HepG2 (cell line): ENCODE results near the gene CIB2. TPM values are rescaled to one million over a fixed set of nuclear protein-coding genes. Genes with fewer than 3 reads are reported as not detected.

Experiments
- ATAD3A ChIP-seq: sonication (generic); formaldehyde crosslinking; IDR thresholded peaks from 2 replicates; pipeline ENCODE4 v1.4.0; 2020; ENCODE audit warnings: missing genetic modification reagents
- ATF1 ChIP-seq: IDR thresholded peaks from 2 replicates; pipeline ENCODE4 v1.6.1; 2016; ENCODE audit warnings: mild to moderate bottlenecking, control low read depth
- BCL6 ChIP-seq: IDR thresholded peaks from 2 replicates; pipeline ENCODE4 v1.6.1; 2016; ENCODE audit warnings: missing genetic modification reagents, missing compliant biosample characterization
- ELF4 ChIP-seq: sonication (generic); formaldehyde crosslinking; IDR thresholded peaks from 2 replicates; pipeline ENCODE4 v1.5.0; 2020; ENCODE audit warnings: missing genetic modification reagents, mild to moderate bottlenecking, moderate library complexity, borderline replicate concordance
- HIVEP1 ChIP-seq: sonication (generic); formaldehyde crosslinking; IDR thresholded peaks from 2 replicates; pipeline ENCODE4 v1.4.0; 2020; ENCODE audit warnings: mild to moderate bottlenecking, missing genetic modification reagents
- HNRNPUL1 ChIP-seq: fragments of 200-400 bp; formaldehyde crosslinking; IDR thresholded peaks from 2 replicates; pipeline ENCODE4 v1.6.1; 2017; ENCODE audit warnings: low read depth, mild to moderate bottlenecking, low read length, moderate library complexity
- JUNB ChIP-seq: sonication (generic); formaldehyde crosslinking; IDR thresholded peaks from 2 replicates; pipeline ENCODE4 v1.8.0; 2022; ENCODE audit warnings: missing genetic modification reagents, mild to moderate bottlenecking, borderline replicate concordance
- JUND ChIP-seq: sonication (generic); formaldehyde crosslinking; IDR thresholded peaks from 2 replicates; pipeline ENCODE4 v1.8.0; 2022; ENCODE audit warnings: mild to moderate bottlenecking, missing genetic modification reagents
- SAP130 ChIP-seq: IDR thresholded peaks from 2 replicates; pipeline ENCODE4 v1.6.1; 2016; ENCODE audit warnings: low read depth
- TCF7L2 ChIP-seq: IDR thresholded peaks from 2 replicates; pipeline ENCODE4 v1.6.1; 2011; ENCODE audit warnings: mild to moderate bottlenecking, low read depth, low read length, moderate library complexity
- ZIK1 ChIP-seq: sonication (generic); formaldehyde crosslinking; IDR thresholded peaks from 2 replicates; pipeline ENCODE4 v1.5.0; 2020; ENCODE audit warnings: mild to moderate bottlenecking, low read depth, missing genetic modification reagents, borderline replicate concordance
- ZNF101 ChIP-seq: sonication (generic); formaldehyde crosslinking; IDR thresholded peaks from 2 replicates; pipeline ENCODE4 v1.4.0; 2020; ENCODE audit warnings: mild to moderate bottlenecking, low read depth, missing genetic modification reagents, borderline replicate concordance
- polyA plus RNA-seq, 8 experiments: library from polyadenylated mRNA; depleted of rRNA in 3 of 8; stranded (reverse) in 7 of 8; unstranded in 1 of 8; fragments of >200 nt; fragmentation: Illumina TruSeq in 4 of 8; extraction: Trizol in 4 of 8; gene quantifications; 2 replicates each; pipeline versions ENCODE4 v1.2.1 to v1.2.3, GENCODE V29; 2011 to 2016; ENCODE audit warnings: low read depth in 4 of 8, missing spikeins in 1 of 8, mixed read lengths in 1 of 8; ENCODE audit not compliant: insufficient read depth in 1 of 8
- total RNA-seq, 5 experiments: library from RNA; depleted of rRNA; stranded (reverse); fragments of >200 nt; fragmentation: Illumina TruSeq; extraction: Trizol; gene quantifications; 2 replicates each; pipeline ENCODE4 v1.2.3, GENCODE V29; 2016; ENCODE audit warnings: low read depth in 1 of 5
- TF ChIP-seq, protein P1 (sequence below): IDR thresholded peaks from 2 replicates; pipeline ENCODE4 v1.6.1; 2016; ENCODE audit warnings: mild to moderate bottlenecking, missing biosample characterization, missing genetic modification reagents
- TF ChIP-seq, protein P2 (sequence below): sonication (generic); formaldehyde crosslinking; IDR thresholded peaks from 2 replicates; pipeline ENCODE4 v1.5.0; 2020; ENCODE audit warnings: mild to moderate bottlenecking, missing genetic modification reagents
- TF ChIP-seq, protein P3 (sequence below): sonication (generic); formaldehyde crosslinking; IDR thresholded peaks from 2 replicates; pipeline ENCODE4 v1.5.1; 2020; ENCODE audit warnings: mild to moderate bottlenecking, missing genetic modification reagents
- TF ChIP-seq, protein P4 (sequence below): sonication (generic); formaldehyde crosslinking; IDR thresholded peaks from 2 replicates; pipeline ENCODE4 v1.4.0; 2020; ENCODE audit warnings: missing genetic modification reagents
- TF ChIP-seq, protein P5 (sequence below): sonication (generic); formaldehyde crosslinking; IDR thresholded peaks from 2 replicates; pipeline ENCODE4 v1.8.0; 2022; ENCODE audit warnings: missing genetic modification reagents, mild to moderate bottlenecking, inconsistent platforms, borderline replicate concordance

Gene CIB2
- total and polyA plus RNA-seq, 2 of the 13 experiments (the other 11 are each of a cell fraction or from before 2014, with no cell fraction given), result 1.4 to 1.5 TPM

DNA sequence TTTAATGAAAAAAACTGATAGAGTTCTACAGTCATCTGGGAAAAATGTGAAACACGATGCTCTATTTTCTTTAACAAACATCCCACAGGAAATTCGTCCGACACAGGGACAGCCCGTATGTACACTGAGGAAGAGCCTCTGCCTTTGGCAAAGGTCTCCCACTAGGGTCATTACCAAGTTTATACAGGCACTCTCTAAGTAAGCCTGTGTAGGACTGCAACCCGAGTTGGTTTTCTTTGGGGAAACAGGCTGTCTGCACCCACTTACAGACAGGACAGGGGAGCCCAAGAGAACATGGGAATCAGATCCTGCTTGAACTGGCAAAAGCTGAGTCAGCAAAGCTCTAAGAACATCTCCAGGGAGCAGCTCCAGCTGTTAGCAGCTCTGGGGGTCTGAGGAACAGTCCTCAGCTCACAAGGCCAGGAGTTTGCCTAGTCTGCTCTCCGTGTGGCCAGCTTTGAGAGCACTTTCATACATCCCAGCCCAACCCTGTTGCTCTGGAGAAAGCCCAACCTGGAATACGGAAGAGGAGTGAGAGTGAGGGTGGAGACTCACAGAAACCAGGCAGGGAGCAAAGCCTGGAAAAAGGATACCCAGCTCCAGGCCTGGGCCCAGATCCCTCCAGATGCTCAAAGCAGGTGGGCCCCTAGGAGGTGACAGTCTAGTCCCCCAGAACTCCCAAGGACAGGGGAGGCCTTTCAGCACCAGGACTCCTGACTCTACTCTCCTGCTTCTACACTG lies 55.6 kb downstream of the CIB2 start (continued):
- TF ChIP-seq ATF1 (CRISPR knock-in tag) (no peak), ZNF101 (no peak), ATAD3A (CRISPR knock-in tag) (no peak), BCL6 (CRISPR knock-in tag) (peak; percentile 40; the same call in 1 of the 2 replicates), TCF7L2 (no peak), HNRNPUL1 (no peak), JUND (no peak), ZIK1 (CRISPR knock-in tag) (no peak), ELF4 (CRISPR knock-in tag) (no peak), JUNB (no peak), HIVEP1 (CRISPR knock-in tag) (no peak), SAP130 (CRISPR knock-in tag) (0 out of 2 replicates have a peak, but pooled peaks have one; percentile 25)
- TF ChIP-seq, protein P1, sequence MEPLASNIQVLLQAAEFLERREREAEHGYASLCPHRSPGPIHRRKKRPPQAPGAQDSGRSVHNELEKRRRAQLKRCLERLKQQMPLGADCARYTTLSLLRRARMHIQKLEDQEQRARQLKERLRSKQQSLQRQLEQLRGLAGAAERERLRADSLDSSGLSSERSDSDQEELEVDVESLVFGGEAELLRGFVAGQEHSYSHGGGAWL (CRISPR knock-in tag), result no peak
- TF ChIP-seq, protein P2, sequence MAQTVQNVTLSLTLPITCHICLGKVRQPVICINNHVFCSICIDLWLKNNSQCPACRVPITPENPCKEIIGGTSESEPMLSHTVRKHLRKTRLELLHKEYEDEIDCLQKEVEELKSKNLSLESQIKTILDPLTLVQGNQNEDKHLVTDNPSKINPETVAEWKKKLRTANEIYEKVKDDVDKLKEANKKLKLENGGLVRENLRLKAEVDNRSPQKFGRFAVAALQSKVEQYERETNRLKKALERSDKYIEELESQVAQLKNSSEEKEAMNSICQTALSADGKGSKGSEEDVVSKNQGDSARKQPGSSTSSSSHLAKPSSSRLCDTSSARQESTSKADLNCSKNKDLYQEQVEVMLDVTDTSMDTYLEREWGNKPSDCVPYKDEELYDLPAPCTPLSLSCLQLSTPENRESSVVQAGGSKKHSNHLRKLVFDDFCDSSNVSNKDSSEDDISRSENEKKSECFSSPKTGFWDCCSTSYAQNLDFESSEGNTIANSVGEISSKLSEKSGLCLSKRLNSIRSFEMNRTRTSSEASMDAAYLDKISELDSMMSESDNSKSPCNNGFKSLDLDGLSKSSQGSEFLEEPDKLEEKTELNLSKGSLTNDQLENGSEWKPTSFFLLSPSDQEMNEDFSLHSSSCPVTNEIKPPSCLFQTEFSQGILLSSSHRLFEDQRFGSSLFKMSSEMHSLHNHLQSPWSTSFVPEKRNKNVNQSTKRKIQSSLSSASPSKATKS (CRISPR knock-in tag), result no peak
- TF ChIP-seq, protein P3, sequence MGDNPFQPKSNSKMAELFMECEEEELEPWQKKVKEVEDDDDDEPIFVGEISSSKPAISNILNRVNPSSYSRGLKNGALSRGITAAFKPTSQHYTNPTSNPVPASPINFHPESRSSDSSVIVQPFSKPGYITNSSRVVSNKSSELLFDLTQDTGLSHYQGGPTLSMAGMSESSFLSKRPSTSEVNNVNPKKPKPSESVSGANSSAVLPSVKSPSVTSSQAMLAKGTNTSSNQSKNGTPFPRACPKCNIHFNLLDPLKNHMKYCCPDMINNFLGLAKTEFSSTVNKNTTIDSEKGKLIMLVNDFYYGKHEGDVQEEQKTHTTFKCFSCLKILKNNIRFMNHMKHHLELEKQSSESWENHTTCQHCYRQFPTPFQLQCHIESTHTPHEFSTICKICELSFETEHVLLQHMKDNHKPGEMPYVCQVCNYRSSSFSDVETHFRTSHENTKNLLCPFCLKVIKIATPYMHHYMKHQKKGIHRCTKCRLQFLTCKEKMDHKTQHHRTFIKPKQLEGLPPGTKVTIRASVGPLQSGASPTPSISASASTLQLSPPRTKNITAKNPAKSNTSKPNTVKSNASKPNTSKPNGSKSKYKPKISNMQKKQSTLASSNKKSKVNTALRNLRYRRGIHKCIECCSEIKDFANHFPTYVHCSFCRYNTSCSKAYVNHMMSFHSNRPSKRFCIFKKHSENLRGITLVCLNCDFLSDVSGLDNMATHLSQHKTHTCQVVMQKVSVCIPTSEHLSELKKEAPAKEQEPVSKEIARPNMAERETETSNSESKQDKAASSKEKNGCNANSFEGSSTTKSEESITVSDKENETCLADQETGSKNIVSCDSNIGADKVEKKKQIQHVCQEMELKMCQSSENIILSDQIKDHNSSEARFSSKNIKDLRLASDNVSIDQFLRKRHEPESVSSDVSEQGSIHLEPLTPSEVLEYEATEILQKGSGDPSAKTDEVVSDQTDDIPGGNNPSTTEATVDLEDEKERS (CRISPR knock-in tag), result 0 out of 2 replicates have a peak, but pooled peaks have one; percentile 28
- TF ChIP-seq, protein P4, sequence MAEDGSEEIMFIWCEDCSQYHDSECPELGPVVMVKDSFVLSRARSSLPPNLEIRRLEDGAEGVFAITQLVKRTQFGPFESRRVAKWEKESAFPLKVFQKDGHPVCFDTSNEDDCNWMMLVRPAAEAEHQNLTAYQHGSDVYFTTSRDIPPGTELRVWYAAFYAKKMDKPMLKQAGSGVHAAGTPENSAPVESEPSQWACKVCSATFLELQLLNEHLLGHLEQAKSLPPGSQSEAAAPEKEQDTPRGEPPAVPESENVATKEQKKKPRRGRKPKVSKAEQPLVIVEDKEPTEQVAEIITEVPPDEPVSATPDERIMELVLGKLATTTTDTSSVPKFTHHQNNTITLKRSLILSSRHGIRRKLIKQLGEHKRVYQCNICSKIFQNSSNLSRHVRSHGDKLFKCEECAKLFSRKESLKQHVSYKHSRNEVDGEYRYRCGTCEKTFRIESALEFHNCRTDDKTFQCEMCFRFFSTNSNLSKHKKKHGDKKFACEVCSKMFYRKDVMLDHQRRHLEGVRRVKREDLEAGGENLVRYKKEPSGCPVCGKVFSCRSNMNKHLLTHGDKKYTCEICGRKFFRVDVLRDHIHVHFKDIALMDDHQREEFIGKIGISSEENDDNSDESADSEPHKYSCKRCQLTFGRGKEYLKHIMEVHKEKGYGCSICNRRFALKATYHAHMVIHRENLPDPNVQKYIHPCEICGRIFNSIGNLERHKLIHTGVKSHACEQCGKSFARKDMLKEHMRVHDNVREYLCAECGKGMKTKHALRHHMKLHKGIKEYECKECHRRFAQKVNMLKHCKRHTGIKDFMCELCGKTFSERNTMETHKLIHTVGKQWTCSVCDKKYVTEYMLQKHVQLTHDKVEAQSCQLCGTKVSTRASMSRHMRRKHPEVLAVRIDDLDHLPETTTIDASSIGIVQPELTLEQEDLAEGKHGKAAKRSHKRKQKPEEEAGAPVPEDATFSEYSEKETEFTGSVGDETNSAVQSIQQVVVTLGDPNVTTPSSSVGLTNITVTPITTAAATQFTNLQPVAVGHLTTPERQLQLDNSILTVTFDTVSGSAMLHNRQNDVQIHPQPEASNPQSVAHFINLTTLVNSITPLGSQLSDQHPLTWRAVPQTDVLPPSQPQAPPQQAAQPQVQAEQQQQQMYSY (CRISPR knock-in tag), result peak; percentile 98
- TF ChIP-seq, protein P5, sequence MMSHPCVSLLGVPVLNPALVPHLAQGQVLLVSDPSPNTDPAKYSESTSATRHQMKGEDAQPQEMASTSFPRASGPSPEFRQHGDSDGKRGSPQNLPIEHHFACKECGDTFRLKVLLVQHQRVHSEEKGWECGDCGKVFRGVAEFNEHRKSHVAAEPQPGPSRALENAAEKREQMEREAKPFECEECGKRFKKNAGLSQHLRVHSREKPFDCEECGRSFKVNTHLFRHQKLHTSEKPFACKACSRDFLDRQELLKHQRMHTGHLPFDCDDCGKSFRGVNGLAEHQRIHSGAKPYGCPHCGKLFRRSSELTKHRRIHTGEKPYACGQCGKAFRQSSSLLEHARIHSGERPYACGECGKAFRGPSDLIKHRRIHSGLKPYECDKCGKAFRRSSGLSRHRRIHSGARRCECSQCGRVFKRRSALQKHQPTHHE (CRISPR knock-in tag), result no peak
